Activated CD4-positive, alpha-beta T cell treated with anti-CD3 and anti-CD28 coated beads, Interleukin-2, Interleukin-4, amounts not matched to agents 100 ng/mL and 50 ng/mL, durations not matched to agents 16 hours and 8 hours (primary cell): ENCODE measurements around the gene OLFML2A.
"Not testable (repeated sequence)": the region's sequence is repeated elsewhere in the genome, so short reads cannot be mapped to it uniquely, and the experiment has no call there.

Experiments used
- DNase-seq: peaks from one replicate; pipeline ENCODE4 v3.0.0-alpha.2; 2020; ENCODE audit warnings: low spot score

OLFML2A gene

GRCh38 chr9:124828489-124829333 is 51.8 kb downstream of the OLFML2A start:
- no peak for DNase-seq

DNA sequence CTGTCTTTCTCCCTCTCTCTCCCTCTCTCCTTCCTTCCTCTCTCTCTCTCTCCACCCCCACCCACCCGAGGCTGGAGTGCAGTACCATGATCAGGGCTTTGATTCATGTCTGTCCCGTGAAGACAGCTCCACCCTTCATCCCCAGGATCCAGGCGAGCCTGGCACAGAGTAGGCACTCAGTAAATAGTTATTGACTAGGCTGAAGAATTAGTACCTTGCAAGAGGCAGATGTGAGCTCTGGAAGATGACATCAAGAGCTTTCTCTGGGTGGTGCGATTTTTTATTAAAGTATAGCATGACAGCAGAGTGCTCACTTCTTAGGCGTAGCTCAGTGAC is 52.4 kb downstream of the OLFML2A start:
- DNase-seq, result no peak

GRCh38 chr9:124830593-124830992 is 53.7 kb downstream of the OLFML2A start:
- no peak for DNase-seq

DNA sequence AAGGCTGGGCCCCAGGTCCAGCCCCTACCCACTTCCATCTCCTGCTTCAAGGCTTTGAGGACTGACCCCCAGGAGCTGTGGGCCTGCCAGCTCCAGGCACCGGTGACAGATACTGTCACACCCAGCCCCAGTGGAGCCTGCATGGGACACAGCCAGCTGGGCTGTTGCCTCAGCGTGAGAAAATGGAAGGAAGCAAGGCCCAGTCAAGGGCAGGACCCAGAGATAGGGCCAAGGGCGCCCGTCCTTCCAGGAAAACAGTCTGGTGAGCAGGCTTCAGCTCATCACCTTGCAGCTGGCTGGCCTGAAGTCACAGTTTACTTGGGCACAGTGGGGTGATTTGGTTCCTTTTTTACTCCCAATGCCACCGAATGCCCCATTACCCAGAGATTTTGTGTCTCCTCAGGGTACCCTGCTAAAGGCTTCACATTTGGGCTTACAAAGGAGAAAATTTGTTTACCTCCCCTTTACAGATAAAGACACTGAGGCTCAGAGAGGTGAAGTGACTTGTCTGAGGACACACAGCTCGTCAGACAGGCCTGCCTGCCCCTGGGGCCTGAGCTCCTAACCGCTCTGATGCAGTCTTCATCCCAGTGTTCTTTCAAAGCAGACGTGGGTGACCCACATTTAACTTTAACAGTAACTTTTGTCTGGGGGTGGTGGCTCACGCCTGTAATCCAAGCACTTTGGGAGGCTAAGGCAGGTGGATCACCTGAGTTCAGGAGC is 54.9 kb downstream of the OLFML2A start:
- no peak for DNase-seq

GRCh38 chr9:124834591-124834990 is 57.7 kb downstream of the OLFML2A start:
- DNase-seq, result no peak

DNA sequence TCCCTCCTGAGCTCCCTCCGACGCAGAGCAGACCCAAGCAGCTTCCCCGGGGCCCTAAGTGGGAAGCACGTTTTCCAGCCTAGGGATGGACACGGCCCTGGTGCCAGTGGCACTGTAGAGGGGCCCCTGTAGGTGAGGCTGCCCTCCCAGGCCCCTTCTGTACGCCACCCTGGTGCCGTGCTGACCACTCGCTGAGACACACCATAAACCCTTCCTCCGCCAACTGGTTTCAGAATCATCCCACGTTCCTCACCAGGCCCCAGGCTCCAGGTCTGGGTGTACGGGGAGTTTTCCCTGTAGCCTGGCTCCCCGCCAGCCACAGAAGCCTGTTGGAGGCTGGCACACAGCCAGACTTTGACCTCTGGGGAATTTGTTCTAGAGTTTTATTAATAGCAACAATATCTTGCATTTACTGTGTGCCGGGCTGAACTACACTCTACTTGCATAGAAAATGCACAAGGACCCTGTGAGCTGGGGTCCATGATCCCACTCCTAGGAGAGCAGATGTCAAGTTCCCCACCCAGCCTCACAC is 58.2 kb downstream of the OLFML2A start:
- DNase-seq, result no peak

GRCh38 chr9:124838132-124838531 is 61.2 kb downstream of the OLFML2A start:
- not testable (repeated sequence) for DNase-seq

- DNase-seq, result not testable (repeated sequence)
Measured at GRCh38 chr9:124838567-124839275, 61.8 kb downstream of the OLFML2A start.

- no peak for DNase-seq
Measured at GRCh38 chr9:124839612-124840299, 62.8 kb downstream of the OLFML2A start.

- DNase-seq, result no peak
Measured at GRCh38 chr9:124840300-124840833, 63.4 kb downstream of the OLFML2A start.

DNA sequence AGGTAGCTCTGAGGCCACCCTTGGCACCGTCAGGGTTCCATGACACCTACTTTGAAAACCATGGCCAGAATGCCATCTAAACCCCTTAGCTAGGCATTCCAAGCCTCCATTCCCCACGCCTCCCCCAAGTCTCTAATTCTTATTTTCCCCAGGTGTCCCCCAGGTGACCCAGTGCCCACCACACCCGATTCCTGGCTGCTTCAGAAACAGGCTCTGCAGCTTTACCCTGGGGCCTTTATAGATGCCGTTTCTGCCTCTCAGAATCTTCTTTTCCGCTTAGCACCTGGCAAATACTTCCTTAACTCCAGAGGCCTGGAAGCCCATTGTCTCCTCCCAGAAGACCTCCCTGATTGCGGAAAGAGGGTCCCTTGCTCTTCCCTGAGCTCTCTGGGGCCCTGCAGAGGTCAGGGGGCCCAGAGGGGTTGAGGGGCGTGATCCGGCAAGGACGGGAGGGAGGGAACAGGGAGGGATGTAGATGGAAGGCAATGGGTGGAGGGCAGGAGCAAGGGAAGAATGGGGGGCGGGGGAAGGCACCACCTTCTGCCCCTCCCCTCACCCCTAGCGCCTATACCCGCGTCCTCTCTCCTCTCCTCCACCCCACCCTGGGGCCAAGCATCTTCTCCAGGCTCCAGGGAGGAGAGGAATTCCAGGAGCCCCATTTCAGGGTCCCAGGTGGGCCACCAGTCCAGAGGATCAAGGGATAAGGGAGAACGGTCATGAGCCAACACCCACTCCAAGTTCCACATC is 64.3 kb downstream of the OLFML2A start:
- DNase-seq, result no peak

DNA sequence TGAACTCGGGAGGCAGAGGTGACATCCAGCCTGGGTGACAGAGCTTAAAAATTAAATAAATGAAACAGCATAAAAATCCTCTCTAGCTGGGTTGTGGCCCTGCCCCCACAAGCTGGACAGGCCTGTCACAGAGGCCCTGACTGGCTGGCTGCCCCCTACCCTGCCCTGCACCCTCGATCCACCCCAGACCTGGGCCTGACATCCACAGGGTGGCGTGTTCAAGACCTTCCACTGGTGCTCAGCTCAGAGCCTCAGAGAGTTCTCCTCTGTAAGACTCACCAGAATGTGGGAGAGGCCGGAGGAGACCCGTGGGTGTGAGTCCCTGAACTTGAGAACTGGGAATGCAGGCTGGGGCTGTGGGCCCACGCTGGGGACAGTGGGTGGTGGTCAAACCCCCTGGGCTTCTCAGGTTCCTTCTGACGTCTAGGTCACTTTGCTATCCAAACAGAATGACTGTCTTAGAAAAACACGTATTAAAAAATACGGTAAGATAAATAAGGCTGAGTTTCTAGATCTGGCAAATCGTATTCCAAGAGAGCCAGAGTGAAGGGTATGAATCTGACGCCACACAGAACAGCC is 66.6 kb downstream of the OLFML2A start:
- DNase-seq, result no peak

- no peak for DNase-seq
Measured at GRCh38 chr9:124844291-124844690, 67.4 kb downstream of the OLFML2A start.

GRCh38 chr9:124846467-124846866 is 69.5 kb downstream of the OLFML2A start:
- not testable (repeated sequence) for DNase-seq

GRCh38 chr9:124846969-124847368 is 70.0 kb downstream of the OLFML2A start:
- no peak for DNase-seq

DNA sequence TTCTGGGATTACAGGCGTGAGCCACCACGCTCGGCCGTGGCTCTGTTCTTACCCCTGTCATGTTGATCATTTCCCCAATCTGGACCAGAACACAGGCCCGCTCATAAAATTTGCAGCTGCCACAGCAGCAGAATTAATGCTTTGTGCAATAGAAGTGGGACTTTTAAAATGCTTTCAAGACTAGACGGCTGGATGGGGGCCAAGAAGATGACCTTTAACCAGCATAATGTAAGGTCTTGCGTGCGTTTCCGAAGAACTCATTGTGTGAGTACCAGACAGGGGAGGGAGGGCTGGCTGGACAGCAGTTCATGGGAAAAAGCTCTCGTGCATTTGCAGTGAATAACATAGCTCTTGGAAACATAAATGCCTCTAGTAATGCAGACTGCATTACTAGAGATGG is 72.9 kb downstream of the OLFML2A start:
- DNase-seq, result no peak

- no peak for DNase-seq
Measured at GRCh38 chr9:124852121-124852828, 75.3 kb downstream of the OLFML2A start.

DNA sequence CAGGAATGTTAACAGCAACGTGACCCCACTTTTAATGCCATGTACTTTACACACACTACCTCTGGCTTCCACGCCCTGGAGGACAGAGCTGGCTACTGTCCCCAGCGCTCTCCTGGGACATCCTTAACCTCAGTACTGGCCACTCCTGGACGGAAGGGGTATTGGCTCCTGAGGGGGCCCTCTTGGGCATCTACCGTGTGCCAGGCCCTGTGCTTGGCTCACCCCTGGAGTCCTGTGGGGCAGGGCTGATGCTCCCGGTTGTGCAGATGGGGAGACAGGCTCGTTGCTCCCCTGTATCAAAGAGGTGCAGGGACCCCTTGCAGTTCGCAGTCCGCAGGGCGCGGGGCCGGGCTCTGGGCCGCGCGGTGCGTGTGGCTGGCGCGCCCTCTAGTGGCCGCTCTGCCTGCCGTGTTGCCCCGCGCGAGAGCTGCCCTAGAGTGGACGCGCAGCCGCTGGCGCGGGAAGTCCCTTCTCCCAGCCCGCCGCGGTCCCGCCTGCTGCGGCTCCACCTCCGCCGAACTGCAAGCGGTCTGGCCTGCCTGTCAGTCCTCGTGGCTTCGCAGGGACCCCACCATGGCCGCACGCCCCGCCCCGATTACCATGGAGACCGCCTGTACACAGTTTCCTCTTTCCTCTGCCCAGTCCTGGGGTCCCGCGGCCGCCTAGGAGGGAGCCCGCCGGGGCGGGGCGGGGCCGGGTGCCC is 76.0 kb downstream of the OLFML2A start, which contains the start of gene WDR38:
TSS of gene WDR38 (plus strand) at position 632 of the 703 bp plus-strand sequence. CDS start 72 bp downstream, outside the sequence.
- peak; percentile 78 for DNase-seq

DNA sequence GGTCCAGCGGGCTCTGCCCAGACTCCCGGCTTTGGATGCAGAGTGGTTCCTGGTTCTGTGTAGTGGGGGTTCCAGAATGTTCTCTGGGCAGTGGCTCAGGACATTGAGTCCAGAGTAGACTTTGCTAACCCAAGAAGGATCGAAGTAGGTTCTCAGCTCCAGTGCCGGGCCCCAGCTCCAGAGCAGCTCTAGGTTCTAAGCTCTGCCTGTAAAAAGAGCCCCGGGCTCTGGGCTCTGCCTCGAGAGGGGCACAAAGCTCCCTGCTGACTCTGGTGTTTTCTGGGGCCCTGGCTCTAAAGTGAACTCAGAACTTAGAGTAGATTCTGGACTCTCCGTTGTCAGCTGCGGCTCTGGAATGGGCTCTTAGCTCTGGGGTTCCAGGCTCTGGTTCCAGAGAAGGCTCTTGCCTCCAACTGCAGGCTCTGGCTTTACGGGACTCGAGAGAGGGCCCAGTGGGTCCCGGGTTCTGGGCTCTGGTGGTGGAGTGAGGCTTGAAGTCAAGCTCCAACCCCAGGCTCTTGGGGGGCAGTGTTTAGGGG is 76.7 kb downstream of the OLFML2A start:
- DNase-seq, result no peak
